OCI-LY7 (cell line): ENCODE data around the gene ANXA3. TPM values are rescaled to one million over a fixed set of nuclear protein-coding genes. Genes with fewer than 3 reads are reported as not detected.

Experiments
- BruUV-seq: library from RNA; stranded (reverse); fragments of 400-500 nt; replicated peaks from 2 replicates; lab custom pipeline; 2021; lab: Mats Ljungman, UMichigan
- CTCF ChIA-PET: fragments of 300-600 bp; sonication (Branson Sonifier 250); formaldehyde crosslinking; loops from one replicate; lab custom pipeline; 2022; ENCODE audit warnings: antibody characterized with exemption; ENCODE audit not compliant: unreplicated experiment; lab: Charles Lee
- POLR2A ChIA-PET: fragments of 300-600 bp; sonication (Branson Sonifier 250); formaldehyde crosslinking; loops from one replicate; lab custom pipeline; 2022; ENCODE audit warnings: antibody characterized with exemption; lab: Charles Lee
- DNase-seq: peaks from one replicate; pipeline ENCODE4 v3.0.0-alpha.2; 2015; ENCODE audit warnings: low spot score
- H2AFZ ChIP-seq: fragments of 200-600 bp; sonication (generic), shearing (Covaris generic); 2 replicates; pipeline ENCODE4 v1.6.1; 2014; ENCODE audit warnings: mild to moderate bottlenecking, antibody characterized with exemption, low read length, moderate library complexity
- H3K27ac ChIP-seq: fragments of 200-600 bp; sonication (generic); 2 replicates; pipeline ENCODE4 v1.5.1; 2014; ENCODE audit warnings: mixed run types, low read depth, mild to moderate bottlenecking, moderate library complexity, low read length, inconsistent platforms; ENCODE audit not compliant: poor library complexity, severe bottlenecking
- H3K36me3 ChIP-seq: fragments of 200-600 bp; sonication (generic); 2 replicates; pipeline ENCODE4 v1.6.1; 2014; ENCODE audit warnings: mild to moderate bottlenecking, antibody characterized with exemption, low read length, moderate library complexity, mixed read lengths; ENCODE audit not compliant: insufficient read depth
- H3K4me1 ChIP-seq: fragments of 200-600 bp; sonication (generic); 2 replicates; pipeline ENCODE4 v1.5.1; 2014; ENCODE audit warnings: mild to moderate bottlenecking, low read length; ENCODE audit not compliant: insufficient read depth, poor library complexity, severe bottlenecking
- H3K4me2 ChIP-seq: fragments of 200-600 bp; sonication (generic); 2 replicates; pipeline ENCODE4 v1.6.1; 2014; ENCODE audit warnings: mild to moderate bottlenecking, low read length
- H3K4me3 ChIP-seq: fragments of 200-600 bp; sonication (generic); 2 replicates; pipeline ENCODE4 v1.5.1; 2014; ENCODE audit warnings: mild to moderate bottlenecking, low read depth, low read length; ENCODE audit not compliant: poor library complexity, severe bottlenecking
- H3K79me2 ChIP-seq: fragments of 200-600 bp; sonication (generic); 2 replicates; pipeline ENCODE4 v1.6.1; 2016; ENCODE audit warnings: low read depth, mild to moderate bottlenecking, low read length, moderate library complexity, mixed read lengths; ENCODE audit not compliant: insufficient read depth
- H3K9me2 ChIP-seq: fragments of 200-600 bp; sonication (generic); 2 replicates; pipeline ENCODE4 v1.6.1; 2016; ENCODE audit warnings: mild to moderate bottlenecking, low read length, mixed read lengths; ENCODE audit not compliant: insufficient read depth
- H3K9me3 ChIP-seq: fragments of 200-600 bp; sonication (generic); 2 replicates; pipeline ENCODE4 v1.6.1; 2014; ENCODE audit warnings: mild to moderate bottlenecking, mixed run types, low read length, mixed read lengths
- H4K20me1 ChIP-seq: fragments of 200-600 bp; sonication (generic); 2 replicates; pipeline ENCODE4 v1.6.1; 2014; ENCODE audit warnings: mild to moderate bottlenecking, antibody characterized with exemption, low read length, moderate library complexity, mixed read lengths; ENCODE audit not compliant: insufficient read depth
- EZH2phosphoT487 ChIP-seq: fragments of 200-600 bp; sonication (generic); IDR thresholded peaks from 2 replicates; pipeline ENCODE4 v1.6.1; 2018; ENCODE audit warnings: low read depth, borderline replicate concordance, mild to moderate bottlenecking, mixed run types, antibody characterized with exemption, low read length, moderate library complexity, mixed read lengths
- intact Hi-C: fragments of 100-400 bp; cut with micrococcal nuclease; formaldehyde crosslinking; loops from one replicate; pipeline ENCODE4 v1.10.0; 2022; ENCODE audit not compliant: unreplicated experiment
- total RNA-seq, 2 experiments: library from RNA; depleted of rRNA in 1 of 2; stranded (reverse); fragments of >200 nt in 1 of 2; shearing (Covaris generic) in 1 of 2; gene quantifications; 2 replicates each; pipeline ENCODE4 v1.2.3, GENCODE V29; 2014 to 2022
- TF ChIP-seq, protein P1 (sequence below): fragments of 200-600 bp; sonication (generic); conservative IDR thresholded peaks from 2 replicates; pipeline ENCODE4 v1.5.1; 2014; ENCODE audit warnings: mild to moderate bottlenecking, antibody characterized with exemption, low read length, moderate library complexity, mixed read lengths

Gene ANXA3
- total RNA-seq, 2 experiments from 2014 or later = not detected

DNA sequence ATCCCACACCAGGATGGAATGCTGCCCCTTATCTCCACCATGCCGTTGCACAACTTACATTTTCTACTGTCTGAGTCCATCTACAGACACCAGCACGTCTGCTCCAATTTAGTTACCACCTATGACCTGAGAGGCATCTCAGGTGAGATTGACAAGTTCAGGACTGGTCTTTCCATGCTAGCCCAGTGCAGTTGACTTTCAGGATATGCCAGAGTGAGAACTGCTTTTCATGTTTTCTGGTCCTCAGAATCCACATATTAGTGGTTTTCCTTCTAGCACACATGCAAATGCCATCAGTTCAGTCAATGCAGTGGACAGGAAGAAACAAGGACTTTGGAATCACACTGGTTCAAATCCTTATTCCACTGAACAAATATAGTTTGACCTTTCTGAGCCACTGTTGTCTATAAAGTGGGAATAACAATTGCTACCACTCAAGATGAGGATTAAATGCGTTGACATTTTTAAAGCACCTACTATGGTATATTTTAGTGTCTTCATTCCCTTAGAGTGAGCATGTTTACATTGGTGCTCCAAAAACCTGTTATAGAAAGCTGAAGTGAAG, 38.1 kb upstream of the ANXA3 start:
- Histone ChIP-seq H2AFZ (no peak overlapping the region), H3K36me3 (no peaks in the 10 kb centered on the region), H3K27ac (no peak overlapping the region), H3K4me2 (no peak overlapping the region), H4K20me1 (no peaks in the 10 kb centered on the region), H3K79me2 (no peaks in the 10 kb centered on the region), H3K4me1 (no peaks in the 10 kb centered on the region), H3K9me3 (no peaks in the 10 kb centered on the region), H3K4me3 (no peak overlapping the region), H3K9me2 (no peaks in the 10 kb centered on the region)
- intact Hi-C loops = no loop called here
- no peak for TF ChIP-seq EZH2phosphoT487
- TF ChIP-seq, protein P1, sequence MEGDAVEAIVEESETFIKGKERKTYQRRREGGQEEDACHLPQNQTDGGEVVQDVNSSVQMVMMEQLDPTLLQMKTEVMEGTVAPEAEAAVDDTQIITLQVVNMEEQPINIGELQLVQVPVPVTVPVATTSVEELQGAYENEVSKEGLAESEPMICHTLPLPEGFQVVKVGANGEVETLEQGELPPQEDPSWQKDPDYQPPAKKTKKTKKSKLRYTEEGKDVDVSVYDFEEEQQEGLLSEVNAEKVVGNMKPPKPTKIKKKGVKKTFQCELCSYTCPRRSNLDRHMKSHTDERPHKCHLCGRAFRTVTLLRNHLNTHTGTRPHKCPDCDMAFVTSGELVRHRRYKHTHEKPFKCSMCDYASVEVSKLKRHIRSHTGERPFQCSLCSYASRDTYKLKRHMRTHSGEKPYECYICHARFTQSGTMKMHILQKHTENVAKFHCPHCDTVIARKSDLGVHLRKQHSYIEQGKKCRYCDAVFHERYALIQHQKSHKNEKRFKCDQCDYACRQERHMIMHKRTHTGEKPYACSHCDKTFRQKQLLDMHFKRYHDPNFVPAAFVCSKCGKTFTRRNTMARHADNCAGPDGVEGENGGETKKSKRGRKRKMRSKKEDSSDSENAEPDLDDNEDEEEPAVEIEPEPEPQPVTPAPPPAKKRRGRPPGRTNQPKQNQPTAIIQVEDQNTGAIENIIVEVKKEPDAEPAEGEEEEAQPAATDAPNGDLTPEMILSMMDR = no peak
- CTCF ChIA-PET = no interaction called here
- POLR2A ChIA-PET = no interaction called here
- no peak for DNase-seq
- no TSS peak for BruUV-seq

DNA sequence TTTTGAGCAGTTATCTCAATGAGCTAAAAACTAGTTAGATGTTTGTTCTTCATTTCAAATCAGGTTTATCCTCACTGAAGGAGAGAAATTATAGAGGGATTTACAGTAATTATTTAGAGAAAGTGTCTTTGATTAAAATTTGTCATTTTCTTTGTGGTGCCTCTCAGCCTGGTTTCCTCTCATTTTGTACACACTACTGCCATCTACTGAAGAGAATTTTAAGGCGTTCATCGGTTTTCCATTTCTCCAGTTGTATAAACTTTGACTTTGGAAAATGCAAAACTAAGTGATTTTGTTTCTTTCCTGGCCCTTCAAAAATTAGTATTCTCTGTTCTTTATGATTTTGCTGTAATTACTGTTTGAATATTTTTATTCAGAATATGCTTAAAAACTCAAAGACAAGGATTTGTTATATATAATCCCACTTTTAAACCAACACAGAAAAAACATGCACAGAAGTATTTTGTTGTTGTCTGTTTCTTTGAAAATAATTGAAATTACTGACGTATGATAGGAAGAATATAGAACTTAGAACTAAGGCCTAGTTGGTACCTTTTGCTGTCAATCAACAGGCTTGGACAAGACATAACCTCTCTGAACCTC, 34.4 kb upstream of the ANXA3 start:
- no peak overlapping the region for H3K27ac ChIP-seq
- no peaks in the 10 kb centered on the region for H4K20me1 ChIP-seq
- H3K9me3 ChIP-seq = no peaks in the 10 kb centered on the region
- H3K4me1 ChIP-seq = no peaks in the 10 kb centered on the region
- no peak overlapping the region for H2AFZ ChIP-seq
- no peaks in the 10 kb centered on the region for H3K79me2 ChIP-seq
- no TSS peak for BruUV-seq
- H3K4me3 ChIP-seq = no peak overlapping the region
- H3K9me2 ChIP-seq = no peaks in the 10 kb centered on the region
- no peak for TF ChIP-seq EZH2phosphoT487
- TF ChIP-seq, protein P1 = peak; percentile 87
- ChIA-PET CTCF (no interaction called here), POLR2A (no interaction called here)
- H3K36me3 ChIP-seq = no peaks in the 10 kb centered on the region
- intact Hi-C loops = loop anchor here (5.0 kb wide), 1 partner anchor 555 kb away; no protein-coding TSS in a partner anchor
- H3K4me2 ChIP-seq = no peak overlapping the region
- DNase-seq = peak; percentile 27

DNA sequence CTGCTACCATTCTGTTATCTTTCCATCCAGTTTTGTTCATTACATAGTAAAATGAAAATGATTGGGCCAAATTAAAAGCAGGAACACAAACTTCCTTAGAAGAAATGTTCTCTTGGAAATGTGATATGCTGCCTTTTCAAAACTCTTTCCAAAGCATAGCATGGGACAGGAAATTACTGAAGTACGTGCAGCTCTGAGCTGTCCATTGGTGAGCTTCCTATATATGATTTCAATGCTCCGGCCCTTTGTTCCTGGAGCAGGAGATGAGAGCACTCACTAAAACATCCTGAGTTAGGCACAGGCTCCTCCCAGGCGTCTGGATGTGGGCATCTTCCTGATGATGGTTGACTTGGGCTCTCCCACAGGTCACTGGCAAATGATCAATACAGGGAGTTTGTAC, 33.0 kb upstream of the ANXA3 start:
- Histone ChIP-seq H3K9me2 (no peaks in the 10 kb centered on the region), H3K36me3 (no peaks in the 10 kb centered on the region), H3K4me1 (no peaks in the 10 kb centered on the region), H3K9me3 (no peaks in the 10 kb centered on the region), H3K79me2 (no peaks in the 10 kb centered on the region), H3K27ac (no peak overlapping the region), H3K4me2 (no peak overlapping the region), H4K20me1 (no peaks in the 10 kb centered on the region), H2AFZ (no peak overlapping the region), H3K4me3 (no peak overlapping the region)
- no TSS peak for BruUV-seq
- CTCF ChIA-PET = no interaction called here
- DNase-seq = no peak
- POLR2A ChIA-PET = no interaction called here
- intact Hi-C loops = loop anchor here (5.0 kb wide), 1 partner anchor 556 kb away; no protein-coding TSS in a partner anchor
- TF ChIP-seq, protein P1 = no peak
- TF ChIP-seq EZH2phosphoT487 = no peak
